ENCODE results near the gene APBA2. TPM values are rescaled to one million over a fixed set of nuclear protein-coding genes. Genes with fewer than 3 reads are reported as not detected.

APBA2 gene
- total and polyA plus RNA-seq, 7 donors, result 0.06 to 0.36 (median 0.08) TPM; not detected in 2

DNA sequence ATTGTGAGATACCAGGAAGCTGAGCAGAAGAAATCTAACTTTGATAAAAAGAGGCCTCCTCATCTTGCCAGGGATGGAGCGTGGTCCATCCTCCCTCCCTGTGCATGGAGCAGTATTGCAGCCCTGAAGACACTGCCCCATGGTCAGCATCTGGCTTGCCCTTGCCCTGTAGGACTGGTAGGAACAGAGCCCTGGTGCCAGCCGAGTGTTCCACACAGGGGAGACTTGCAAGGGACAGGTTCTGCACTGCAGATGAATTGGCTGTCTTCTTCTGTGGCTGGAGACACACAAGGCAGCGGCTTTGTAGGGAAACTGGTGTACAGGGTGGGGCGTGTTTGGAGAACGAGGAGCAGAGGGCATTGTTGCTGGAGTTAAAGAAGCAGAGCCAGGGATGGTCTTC is 110.5 kb downstream of the APBA2 start:
- Histone ChIP-seq H3K4me1 (no peaks in the 10 kb centered on the region), H3K9me3 (no peaks in the 10 kb centered on the region), H3K27ac (no peak overlapping the region), H3K36me3 (ENCODE audit: insufficient read depth in 1 of 2, low read depth in 1 of 2) (no peaks in the 10 kb centered on the region), H3K4me3 (no peak overlapping the region), H3K27me3 (ENCODE audit: insufficient read depth in 3 of 3, low read length in 2 of 3) (no peaks in the 10 kb centered on the region)
- TF ChIP-seq, protein P1, sequence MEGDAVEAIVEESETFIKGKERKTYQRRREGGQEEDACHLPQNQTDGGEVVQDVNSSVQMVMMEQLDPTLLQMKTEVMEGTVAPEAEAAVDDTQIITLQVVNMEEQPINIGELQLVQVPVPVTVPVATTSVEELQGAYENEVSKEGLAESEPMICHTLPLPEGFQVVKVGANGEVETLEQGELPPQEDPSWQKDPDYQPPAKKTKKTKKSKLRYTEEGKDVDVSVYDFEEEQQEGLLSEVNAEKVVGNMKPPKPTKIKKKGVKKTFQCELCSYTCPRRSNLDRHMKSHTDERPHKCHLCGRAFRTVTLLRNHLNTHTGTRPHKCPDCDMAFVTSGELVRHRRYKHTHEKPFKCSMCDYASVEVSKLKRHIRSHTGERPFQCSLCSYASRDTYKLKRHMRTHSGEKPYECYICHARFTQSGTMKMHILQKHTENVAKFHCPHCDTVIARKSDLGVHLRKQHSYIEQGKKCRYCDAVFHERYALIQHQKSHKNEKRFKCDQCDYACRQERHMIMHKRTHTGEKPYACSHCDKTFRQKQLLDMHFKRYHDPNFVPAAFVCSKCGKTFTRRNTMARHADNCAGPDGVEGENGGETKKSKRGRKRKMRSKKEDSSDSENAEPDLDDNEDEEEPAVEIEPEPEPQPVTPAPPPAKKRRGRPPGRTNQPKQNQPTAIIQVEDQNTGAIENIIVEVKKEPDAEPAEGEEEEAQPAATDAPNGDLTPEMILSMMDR (IDR thresholded peaks at IDR 0.05), result no peak
- ATAC-seq (no peak), DNase-seq (no peak)
- 84 to 89% (median 88%) methylated on average over 5 of the region's 5 CpGs for WGBS, 3 donors
- intact Hi-C loops (cut with DNase I), result no loop called here

GRCh38 chr15:28996953-28997352 is 111.2 kb downstream of the APBA2 start:
- no peak for ATAC-seq

DNA sequence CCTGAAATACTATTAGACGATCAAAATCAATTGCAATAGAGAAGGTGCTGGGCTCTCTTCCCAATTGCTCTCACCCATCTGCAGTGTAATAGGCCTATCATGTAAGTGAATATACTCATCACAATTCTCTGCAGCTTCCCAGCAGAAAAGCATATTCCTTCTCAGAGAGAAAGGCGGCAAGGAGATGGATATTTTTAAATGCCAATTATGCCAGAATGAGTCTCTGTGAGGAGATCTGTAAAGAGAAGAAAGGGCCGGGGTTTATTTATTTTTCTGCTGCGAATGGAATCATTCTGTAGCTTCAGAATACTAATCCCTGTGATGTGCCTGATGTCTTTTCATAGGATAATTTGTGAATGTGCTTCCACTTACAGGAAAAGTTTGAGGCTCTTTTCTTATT is 112.0 kb downstream of the APBA2 start:
- TF ChIP-seq, protein P1 (IDR thresholded peaks at IDR 0.05), result no peak
- no peak for ATAC-seq
- Histone ChIP-seq H3K36me3 (ENCODE audit: insufficient read depth in 1 of 2, low read depth in 1 of 2) (no peaks in the 10 kb centered on the region), H3K4me1 (no peaks in the 10 kb centered on the region), H3K27ac (no peak overlapping the region), H3K9me3 (no peaks in the 10 kb centered on the region), H3K4me3 (no peak overlapping the region), H3K27me3 (ENCODE audit: insufficient read depth in 3 of 3, low read length in 2 of 3) (no peaks in the 10 kb centered on the region)
- intact Hi-C loops (cut with DNase I), result no loop called here
- no peak for DNase-seq
- 81 to 89% (median 88%) methylated on average over 4 of the region's 4 CpGs for WGBS, 3 donors

More at GRCh38 chr15:28996953-28997352, 111.2 kb downstream of the APBA2 start:
- Histone ChIP-seq H3K27me3 (ENCODE audit: insufficient read depth in 3 of 3, low read length in 2 of 3) (no peaks in the 10 kb centered on the region), H3K36me3 (ENCODE audit: insufficient read depth in 1 of 2, low read depth in 1 of 2) (no peaks in the 10 kb centered on the region), H3K9me3 (no peaks in the 10 kb centered on the region), H3K4me3 (no peak overlapping the region), H3K27ac (no peak overlapping the region), H3K4me1 (no peaks in the 10 kb centered on the region)
- intact Hi-C loops (cut with DNase I), result no loop called here
- TF ChIP-seq, protein P1 (IDR thresholded peaks at IDR 0.05), result no peak
- WGBS, 3 donors, result 51 to 71% (median 53%) methylated on average over 5 of the region's 5 CpGs
- no peak for DNase-seq

- H3K4me3 ChIP-seq, result no peak overlapping the region
- TF ChIP-seq, protein P1 (IDR thresholded peaks at IDR 0.05), result no peak
- H3K27ac ChIP-seq, result no peak overlapping the region
- WGBS, 3 donors, result 92 to 94% (median 92%) methylated on average over 5 of the region's 5 CpGs
- DNase-seq (no peak), ATAC-seq (no peak)
- no peaks in the 10 kb centered on the region for H3K36me3 ChIP-seq (ENCODE audit: insufficient read depth in 1 of 2, low read depth in 1 of 2)
- no peaks in the 10 kb centered on the region for H3K4me1 ChIP-seq
- no peaks in the 10 kb centered on the region for H3K9me3 ChIP-seq
- intact Hi-C loops (cut with DNase I), result no loop called here
- no peaks in the 10 kb centered on the region for H3K27me3 ChIP-seq (ENCODE audit: insufficient read depth in 3 of 3, low read length in 2 of 3)
These were observed 112.7 kb downstream of the APBA2 start for GRCh38 chr15:28998511-28998910.

GRCh38 chr15:29003191-29003839 is 117.5 kb downstream of the APBA2 start:
- Histone ChIP-seq H3K9me3 (no peaks in the 10 kb centered on the region), H3K4me3 (no peak overlapping the region), H3K4me1 (no peaks in the 10 kb centered on the region), H3K27me3 (ENCODE audit: insufficient read depth in 3 of 3, low read length in 2 of 3) (no peaks in the 10 kb centered on the region), H3K36me3 (ENCODE audit: insufficient read depth in 1 of 2, low read depth in 1 of 2) (no peaks in the 10 kb centered on the region), H3K27ac (no peak overlapping the region)
- intact Hi-C loops (cut with DNase I), result no loop called here
- TF ChIP-seq, protein P1 (IDR thresholded peaks at IDR 0.05), result no peak
- no peak for DNase-seq
- WGBS, 3 donors, result 82 to 87% (median 87%) methylated on average over 7 of the region's 7 CpGs
- ATAC-seq, result no peak

Data from psoas muscle (tissue), 8 donors.